Measurements from ENCODE around the gene RGS19. TPM values are rescaled to one million over a fixed set of nuclear protein-coding genes. Genes with fewer than 3 reads are reported as not detected.
A peak's percentile ranks its signal among the peaks of the same experiment; 100 is the strongest.

Gene RGS19
- total RNA-seq, 1 donor from 2014 or later: 26.2 TPM

- H3K4me3 Mint-ChIP-seq (ENCODE audit: unreplicated experiment): no peak overlapping the region
- H3K4me1 Mint-ChIP-seq (ENCODE audit: unreplicated experiment): peaks cover 32% of the 10 kb centered on the region
- peaks cover 17% of the 10 kb centered on the region for H3K27me3 Mint-ChIP-seq (ENCODE audit: unreplicated experiment)
- TF ChIP-seq, protein P1, sequence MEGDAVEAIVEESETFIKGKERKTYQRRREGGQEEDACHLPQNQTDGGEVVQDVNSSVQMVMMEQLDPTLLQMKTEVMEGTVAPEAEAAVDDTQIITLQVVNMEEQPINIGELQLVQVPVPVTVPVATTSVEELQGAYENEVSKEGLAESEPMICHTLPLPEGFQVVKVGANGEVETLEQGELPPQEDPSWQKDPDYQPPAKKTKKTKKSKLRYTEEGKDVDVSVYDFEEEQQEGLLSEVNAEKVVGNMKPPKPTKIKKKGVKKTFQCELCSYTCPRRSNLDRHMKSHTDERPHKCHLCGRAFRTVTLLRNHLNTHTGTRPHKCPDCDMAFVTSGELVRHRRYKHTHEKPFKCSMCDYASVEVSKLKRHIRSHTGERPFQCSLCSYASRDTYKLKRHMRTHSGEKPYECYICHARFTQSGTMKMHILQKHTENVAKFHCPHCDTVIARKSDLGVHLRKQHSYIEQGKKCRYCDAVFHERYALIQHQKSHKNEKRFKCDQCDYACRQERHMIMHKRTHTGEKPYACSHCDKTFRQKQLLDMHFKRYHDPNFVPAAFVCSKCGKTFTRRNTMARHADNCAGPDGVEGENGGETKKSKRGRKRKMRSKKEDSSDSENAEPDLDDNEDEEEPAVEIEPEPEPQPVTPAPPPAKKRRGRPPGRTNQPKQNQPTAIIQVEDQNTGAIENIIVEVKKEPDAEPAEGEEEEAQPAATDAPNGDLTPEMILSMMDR (IDR thresholded peaks at IDR 0.05; ENCODE audit: unreplicated experiment): no peak
- no peak for DNase-seq (ENCODE audit: low spot score)
- H3K36me3 Mint-ChIP-seq (ENCODE audit: low read depth, unreplicated experiment): no peaks in the 10 kb centered on the region
- no peaks in the 10 kb centered on the region for H3K9me3 Mint-ChIP-seq (ENCODE audit: unreplicated experiment)
- peak overlapping the region; percentile 52 for H3K27ac Mint-ChIP-seq (ENCODE audit: unreplicated experiment)
These were observed 42.7 kb downstream of the RGS19 start for GRCh38 chr20:64036346-64037198.

DNA sequence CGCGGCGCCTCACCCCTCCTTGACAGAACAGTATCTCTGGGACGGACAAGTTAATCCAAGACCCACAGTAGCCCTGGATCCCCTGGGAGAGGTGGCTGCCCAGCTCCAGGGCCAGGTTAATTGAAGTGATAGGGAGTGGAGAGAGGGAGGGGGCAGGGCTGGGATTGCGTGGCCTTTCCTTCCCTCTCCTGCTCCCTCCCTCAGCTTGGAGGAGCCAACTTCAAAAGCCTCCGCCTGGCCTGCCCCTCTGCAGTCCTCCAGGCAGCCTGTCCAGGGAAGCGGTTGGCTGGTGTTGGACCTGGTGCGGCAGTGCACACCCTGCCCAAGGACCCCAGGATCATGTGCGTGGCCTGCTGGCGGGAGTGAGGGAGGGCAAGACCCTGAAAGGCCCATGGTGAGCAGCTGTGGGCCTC, 43.4 kb downstream of the RGS19 start, which contains the start of gene C20orf204:
C20orf204 (plus strand) TSS at position 250 of the 413 bp plus-strand sequence; CDS start at position 392, 142 bp downstream.
- peaks cover 20% of the 10 kb centered on the region for H3K27me3 Mint-ChIP-seq (ENCODE audit: unreplicated experiment)
- TF ChIP-seq, protein P1 (IDR thresholded peaks at IDR 0.05; ENCODE audit: unreplicated experiment): no peak
- peak within 1 kb of the TSS; percentile 52 for H3K27ac Mint-ChIP-seq (ENCODE audit: unreplicated experiment)
- peaks cover 4% of the 10 kb centered on the region for H3K36me3 Mint-ChIP-seq (ENCODE audit: low read depth, unreplicated experiment)
- peaks cover 28% of the 10 kb centered on the region for H3K4me1 Mint-ChIP-seq (ENCODE audit: unreplicated experiment)
- no peaks in the 10 kb centered on the region for H3K9me3 Mint-ChIP-seq (ENCODE audit: unreplicated experiment)
- no peak within 1 kb of the TSS for H3K4me3 Mint-ChIP-seq (ENCODE audit: unreplicated experiment)
- DNase-seq (ENCODE audit: low spot score): no peak

DNA sequence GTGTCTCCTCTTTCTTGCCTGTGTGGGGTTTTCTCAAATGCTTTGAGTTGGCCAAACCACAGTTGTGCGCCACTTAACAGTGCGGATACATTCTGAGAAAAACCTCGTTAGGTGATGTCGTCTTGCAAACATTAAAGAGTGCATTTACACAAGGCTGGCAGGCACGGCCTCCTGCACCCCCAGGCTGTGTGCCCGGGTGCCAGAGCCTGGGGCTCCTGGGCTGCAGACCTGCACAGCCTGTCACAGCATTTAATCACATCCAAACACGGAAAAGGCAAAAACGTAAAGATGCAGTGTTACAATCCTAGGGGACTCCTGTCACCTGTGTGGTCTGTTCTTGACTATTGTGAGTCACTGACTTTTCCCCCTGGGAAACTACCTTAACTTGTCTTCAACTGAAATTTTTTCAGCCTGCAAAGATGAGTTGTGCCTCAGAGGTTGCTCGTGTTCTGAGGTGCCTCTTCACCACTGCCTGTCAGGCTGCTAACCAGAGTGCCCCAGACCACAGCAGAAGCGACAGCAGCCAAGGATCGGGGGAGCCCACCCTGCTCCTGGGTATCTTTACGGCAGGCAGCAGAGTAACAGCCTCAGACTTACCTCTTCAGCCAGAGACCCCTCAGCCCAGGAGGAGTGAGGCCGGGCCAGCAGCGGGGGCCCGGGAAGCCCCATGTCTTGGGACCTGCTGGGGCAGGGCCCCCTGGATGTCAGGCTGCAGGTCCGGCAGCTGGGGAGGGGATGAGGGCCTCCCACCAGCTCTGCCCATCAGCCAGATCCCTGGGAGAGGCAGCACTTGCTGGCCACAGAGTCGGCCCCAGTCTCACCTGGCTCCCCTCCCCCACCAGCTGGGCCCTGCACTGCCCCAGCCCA, 44.0 kb downstream of the RGS19 start:
- Mint-ChIP-seq H3K27me3 (ENCODE audit: unreplicated experiment) (peaks cover 20% of the 10 kb centered on the region), H3K4me3 (ENCODE audit: unreplicated experiment) (no peak overlapping the region), H3K4me1 (ENCODE audit: unreplicated experiment) (peaks cover 23% of the 10 kb centered on the region), H3K36me3 (ENCODE audit: low read depth, unreplicated experiment) (peaks cover 8% of the 10 kb centered on the region), H3K27ac (ENCODE audit: unreplicated experiment) (peak overlapping the region; percentile 24), H3K9me3 (ENCODE audit: unreplicated experiment) (no peaks in the 10 kb centered on the region)
- no peak for DNase-seq (ENCODE audit: low spot score)
- TF ChIP-seq, protein P1 (IDR thresholded peaks at IDR 0.05; ENCODE audit: unreplicated experiment): no peak

DNA sequence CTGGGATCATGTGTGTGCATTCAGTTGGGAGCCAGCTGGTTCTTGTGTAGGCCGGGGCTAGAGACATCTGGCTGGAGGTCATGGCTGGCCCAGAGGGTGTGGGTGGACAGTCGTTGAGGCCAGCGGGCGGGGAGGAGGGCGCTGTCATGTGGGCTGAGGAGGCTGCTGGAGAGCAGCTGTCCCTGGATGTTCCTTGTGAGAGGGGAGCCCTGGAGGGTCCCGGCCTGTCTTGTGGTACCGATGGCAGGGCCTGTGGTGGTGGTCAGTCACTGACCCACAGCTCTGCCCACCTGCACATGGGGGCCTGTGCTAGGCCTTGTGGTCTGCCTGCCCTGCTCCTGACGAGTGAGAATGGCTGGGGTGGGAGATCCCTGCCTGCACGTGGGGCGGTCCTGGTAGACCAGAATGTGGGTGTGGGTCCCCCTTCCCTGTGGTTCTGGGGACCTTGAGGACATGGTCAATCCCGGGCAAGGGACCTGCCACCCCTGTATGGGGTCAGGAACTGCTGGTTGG, 45.3 kb downstream of the RGS19 start:
- peaks cover 13% of the 10 kb centered on the region for H3K4me1 Mint-ChIP-seq (ENCODE audit: unreplicated experiment)
- TF ChIP-seq, protein P1 (IDR thresholded peaks at IDR 0.05; ENCODE audit: unreplicated experiment): no peak
- DNase-seq (ENCODE audit: low spot score): no peak
- no peak overlapping the region for H3K4me3 Mint-ChIP-seq (ENCODE audit: unreplicated experiment)
- peaks cover 17% of the 10 kb centered on the region for H3K36me3 Mint-ChIP-seq (ENCODE audit: low read depth, unreplicated experiment)
- peak overlapping the region; percentile 57 for H3K27ac Mint-ChIP-seq (ENCODE audit: unreplicated experiment)
- peaks cover 14% of the 10 kb centered on the region for H3K27me3 Mint-ChIP-seq (ENCODE audit: unreplicated experiment)
- H3K9me3 Mint-ChIP-seq (ENCODE audit: unreplicated experiment): no peaks in the 10 kb centered on the region

Data from endothelial cell (in vitro differentiated cells).